Liver (tissue), 9 donors: ENCODE results near the gene NDUFA8. TPM values are rescaled to one million over a fixed set of nuclear protein-coding genes. Genes with fewer than 3 reads are reported as not detected.

Experiments
- DNase-seq: peaks from one replicate; pipeline ENCODE4 v3.0.0-alpha.2; 2017; ENCODE audit warnings: low spot score
- H3K27ac ChIP-seq, 2 donors: one replicate each; pipeline ENCODE4 v1.7.0; 2013; ENCODE audit warnings: inconsistent platforms in 2 of 2, low read length in 2 of 2, control low read depth in 1 of 2, low read depth in 1 of 2, mild to moderate bottlenecking in 1 of 2
- H3K27me3 ChIP-seq, 4 donors: one replicate each; pipeline versions ENCODE4 v1.6.1 to v1.7.0; 2013; ENCODE audit warnings: low read length in 3 of 4, inconsistent platforms in 1 of 4, mild to moderate bottlenecking in 1 of 4, moderate library complexity in 1 of 4; ENCODE audit not compliant: control insufficient read depth in 4 of 4, insufficient read depth in 4 of 4
- H3K36me3 ChIP-seq, 4 donors: one replicate each; pipeline versions ENCODE4 v1.6.1 to v1.7.0; 2013; ENCODE audit warnings: low read length in 3 of 4, mild to moderate bottlenecking in 3 of 4, low read depth in 1 of 4, moderate library complexity in 1 of 4; ENCODE audit not compliant: control insufficient read depth in 4 of 4, insufficient read depth in 3 of 4
- H3K4me1 ChIP-seq, 4 donors: one replicate each; pipeline versions ENCODE4 v1.6.1 to v1.7.0; 2013; ENCODE audit warnings: low read length in 3 of 4, mild to moderate bottlenecking in 3 of 4, moderate library complexity in 1 of 4; ENCODE audit not compliant: control insufficient read depth in 4 of 4, insufficient read depth in 4 of 4
- H3K4me3 ChIP-seq, 3 donors: one replicate each; pipeline versions ENCODE4 v1.6.1 to v1.7.0; 2013; ENCODE audit warnings: low read length in 3 of 3, control low read depth in 1 of 3, low read depth in 1 of 3, mild to moderate bottlenecking in 1 of 3
- H3K9ac ChIP-seq, 2 donors: one replicate each; pipeline ENCODE4 v1.7.0; 2013; ENCODE audit warnings: low read length in 2 of 2, mild to moderate bottlenecking in 2 of 2, moderate library complexity in 2 of 2, control low read depth in 1 of 2, low read depth in 1 of 2
- H3K9me3 ChIP-seq, 4 donors: one replicate each; pipeline versions ENCODE4 v1.6.1 to v1.7.0; 2013; ENCODE audit warnings: low read length in 3 of 4; ENCODE audit not compliant: control insufficient read depth in 4 of 4
- ATF3 ChIP-seq: IDR thresholded peaks from 2 replicates; pipeline ENCODE4 v1.6.1; 2016; ENCODE audit warnings: antibody characterized with exemption
- EGR1 ChIP-seq, 2 donors: IDR thresholded peaks; 2 replicates each; pipeline ENCODE4 v1.6.1; 2016 to 2018; ENCODE audit warnings: antibody characterized with exemption in 2 of 2, low read depth in 2 of 2
- FOXA1 ChIP-seq: IDR thresholded peaks from 2 replicates; pipeline ENCODE4 v1.6.1; 2016; ENCODE audit warnings: antibody characterized with exemption
- FOXA2 ChIP-seq: IDR thresholded peaks from 2 replicates; pipeline ENCODE4 v1.6.1; 2016; ENCODE audit warnings: antibody characterized with exemption
- GABPA ChIP-seq, 2 donors: IDR thresholded peaks in 1 of 2; conservative IDR thresholded peaks in 1 of 2; 2 replicates each; pipeline ENCODE4 v1.6.1; 2016; ENCODE audit warnings: antibody characterized with exemption in 2 of 2, mild to moderate bottlenecking in 1 of 2, moderate library complexity in 1 of 2
- HNF4A ChIP-seq, 2 donors: conservative IDR thresholded peaks; 2 replicates each; pipeline ENCODE4 v1.6.1; 2016; ENCODE audit warnings: antibody characterized with exemption in 2 of 2, mild to moderate bottlenecking in 2 of 2
- HNF4G ChIP-seq: IDR thresholded peaks from 2 replicates; pipeline ENCODE4 v1.6.1; 2016; ENCODE audit warnings: antibody characterized with exemption
- JUND ChIP-seq, 2 donors: IDR thresholded peaks; 2 replicates each; pipeline ENCODE4 v1.6.1; 2016; ENCODE audit warnings: antibody characterized with exemption in 2 of 2
- NR2F2 ChIP-seq: IDR thresholded peaks from 2 replicates; pipeline ENCODE4 v1.6.1; 2016; ENCODE audit warnings: antibody characterized with exemption
- RAD21 ChIP-seq, 2 donors: IDR thresholded peaks; 2 replicates each; pipeline ENCODE4 v1.6.1; 2016; ENCODE audit warnings: antibody characterized with exemption in 2 of 2, mild to moderate bottlenecking in 2 of 2
- RXRA ChIP-seq, 2 donors: IDR thresholded peaks; 2 replicates each; pipeline ENCODE4 v1.6.1; 2017 to 2018; ENCODE audit warnings: antibody characterized with exemption in 2 of 2, mild to moderate bottlenecking in 1 of 2
- SP1 ChIP-seq: IDR thresholded peaks from 2 replicates; pipeline ENCODE4 v1.6.1; 2018; ENCODE audit warnings: antibody characterized with exemption, mild to moderate bottlenecking
- TAF1 ChIP-seq: conservative IDR thresholded peaks from 2 replicates; pipeline ENCODE4 v1.6.1; 2016; ENCODE audit warnings: antibody characterized with exemption, mild to moderate bottlenecking
- YY1 ChIP-seq: IDR thresholded peaks from 2 replicates; pipeline ENCODE4 v1.6.1; 2016; ENCODE audit warnings: antibody characterized with exemption, mild to moderate bottlenecking
- ZBTB33 ChIP-seq: IDR thresholded peaks from 2 replicates; pipeline ENCODE4 v1.6.1; 2016; ENCODE audit warnings: antibody characterized with exemption
- WGBS: extraction: QIAGEN DNeasy Blood & Tissue Kit; methylation state at CpG from one replicate; pipeline ENCODE4 v1.1.7; 2013; 5-methylcytosine and 5-hydroxymethylcytosine counted together
- polyA plus RNA-seq, 2 donors: library from polyadenylated mRNA; stranded (reverse) in 1 of 2; unstranded in 1 of 2; fragments of 200-250 nt in 1 of 2; fragments of >200 nt in 1 of 2; fragmentation: Nextera tagmentation in 1 of 2; extraction: Ambion mirVana in 1 of 2; gene quantifications; one replicate each; pipeline versions ENCODE4 v1.2.1 to v1.2.3, GENCODE V29; 2013 to 2015
- total RNA-seq, 2 donors: library from RNA; depleted of rRNA; stranded (reverse); fragments of >200 nt; gene quantifications; one replicate each; pipeline ENCODE4 v1.2.3, GENCODE V29; 2014
- TF ChIP-seq, protein P1 (sequence below): IDR thresholded peaks from 2 replicates; pipeline ENCODE4 v1.6.1; 2016; ENCODE audit warnings: antibody characterized with exemption, mild to moderate bottlenecking
- donor health status: healthy.
- donor health status: healthy.
- donor health status: healthy.
- donor health status: healthy.
- donor health status: healthy.

The NDUFA8 gene
- total and polyA plus RNA-seq, 4 donors, result 24.9 to 51.9 (median 38.8) TPM

DNA sequence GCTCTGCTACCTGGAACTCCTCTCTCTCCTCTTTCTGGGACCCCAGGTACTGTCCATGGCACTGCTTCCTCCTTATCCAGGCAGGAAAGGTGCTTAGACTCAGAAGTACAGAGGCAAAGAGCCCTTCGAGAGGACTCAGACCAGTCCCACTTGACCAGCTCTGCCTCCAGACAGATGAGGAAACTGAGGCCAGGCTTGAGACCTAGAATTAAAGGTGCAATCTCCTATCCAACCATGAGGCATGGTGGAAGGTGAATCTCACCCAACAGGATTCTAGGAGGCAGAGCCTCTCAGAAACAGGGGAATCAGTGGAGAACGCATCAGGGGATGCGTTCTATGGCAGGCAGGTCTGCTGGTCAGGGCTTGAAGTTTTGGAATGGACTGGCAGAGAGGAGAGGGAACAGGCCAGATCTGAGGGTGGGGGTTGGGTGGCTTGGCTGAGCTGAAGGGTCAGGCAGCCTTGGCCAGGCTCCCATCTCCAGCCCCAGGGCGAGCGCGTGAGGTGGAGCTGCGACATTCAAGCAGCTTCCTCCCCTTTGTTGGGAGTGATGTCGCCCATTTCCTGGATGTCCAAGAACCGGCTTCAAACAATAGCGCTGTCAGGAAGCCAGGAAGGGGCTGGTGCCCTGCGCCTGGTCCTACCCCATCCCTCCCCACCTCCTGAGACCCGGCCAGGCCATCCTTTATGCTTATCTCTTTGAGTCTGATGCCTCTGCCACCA, 26.2 kb downstream of the NDUFA8 start:
- no peak for TF ChIP-seq RXRA (IDR thresholded peaks at IDR 0.05)
- TF ChIP-seq NR2F2, result peak; percentile 47
- no peak for TF ChIP-seq SP1
- TF ChIP-seq YY1, result no peak
- TF ChIP-seq, protein P1, sequence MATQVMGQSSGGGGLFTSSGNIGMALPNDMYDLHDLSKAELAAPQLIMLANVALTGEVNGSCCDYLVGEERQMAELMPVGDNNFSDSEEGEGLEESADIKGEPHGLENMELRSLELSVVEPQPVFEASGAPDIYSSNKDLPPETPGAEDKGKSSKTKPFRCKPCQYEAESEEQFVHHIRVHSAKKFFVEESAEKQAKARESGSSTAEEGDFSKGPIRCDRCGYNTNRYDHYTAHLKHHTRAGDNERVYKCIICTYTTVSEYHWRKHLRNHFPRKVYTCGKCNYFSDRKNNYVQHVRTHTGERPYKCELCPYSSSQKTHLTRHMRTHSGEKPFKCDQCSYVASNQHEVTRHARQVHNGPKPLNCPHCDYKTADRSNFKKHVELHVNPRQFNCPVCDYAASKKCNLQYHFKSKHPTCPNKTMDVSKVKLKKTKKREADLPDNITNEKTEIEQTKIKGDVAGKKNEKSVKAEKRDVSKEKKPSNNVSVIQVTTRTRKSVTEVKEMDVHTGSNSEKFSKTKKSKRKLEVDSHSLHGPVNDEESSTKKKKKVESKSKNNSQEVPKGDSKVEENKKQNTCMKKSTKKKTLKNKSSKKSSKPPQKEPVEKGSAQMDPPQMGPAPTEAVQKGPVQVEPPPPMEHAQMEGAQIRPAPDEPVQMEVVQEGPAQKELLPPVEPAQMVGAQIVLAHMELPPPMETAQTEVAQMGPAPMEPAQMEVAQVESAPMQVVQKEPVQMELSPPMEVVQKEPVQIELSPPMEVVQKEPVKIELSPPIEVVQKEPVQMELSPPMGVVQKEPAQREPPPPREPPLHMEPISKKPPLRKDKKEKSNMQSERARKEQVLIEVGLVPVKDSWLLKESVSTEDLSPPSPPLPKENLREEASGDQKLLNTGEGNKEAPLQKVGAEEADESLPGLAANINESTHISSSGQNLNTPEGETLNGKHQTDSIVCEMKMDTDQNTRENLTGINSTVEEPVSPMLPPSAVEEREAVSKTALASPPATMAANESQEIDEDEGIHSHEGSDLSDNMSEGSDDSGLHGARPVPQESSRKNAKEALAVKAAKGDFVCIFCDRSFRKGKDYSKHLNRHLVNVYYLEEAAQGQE, result no peak
- no peak for TF ChIP-seq TAF1
- Histone ChIP-seq H3K4me3 (no peak overlapping the region), H3K36me3 (no peaks in the 10 kb centered on the region), H3K9ac (no peak overlapping the region), H3K27ac (no peak overlapping the region), H3K4me1 (peaks cover 0 to 3% (median 0%) of the 10 kb centered on the region in 4 donors), H3K9me3 (no peaks in the 10 kb centered on the region), H3K27me3 (no peaks in the 10 kb centered on the region)
- WGBS, result 75% methylated on average over 12 of the region's 12 CpGs
- no peak for DNase-seq

- no peaks in the 10 kb centered on the region for H3K9me3 ChIP-seq
- TF ChIP-seq ATF3 (no peak), TAF1 (no peak), FOXA1 (no peak)
- H3K27ac ChIP-seq, result no peak overlapping the region
- 91% methylated on average over 4 of the region's 4 CpGs for WGBS
- peaks cover 0 to 3% (median 0%) of the 10 kb centered on the region in 4 donors for H3K4me1 ChIP-seq
- H3K9ac ChIP-seq, result no peak overlapping the region
- peaks cover 0 to 1% (median 0%) of the 10 kb centered on the region in 4 donors for H3K27me3 ChIP-seq
- no peak for DNase-seq
- H3K4me3 ChIP-seq, result no peak overlapping the region
- H3K36me3 ChIP-seq, result no peaks in the 10 kb centered on the region
These were observed 27.0 kb downstream of the NDUFA8 start for GRCh38 chr9:122132539-122132938.

DNA sequence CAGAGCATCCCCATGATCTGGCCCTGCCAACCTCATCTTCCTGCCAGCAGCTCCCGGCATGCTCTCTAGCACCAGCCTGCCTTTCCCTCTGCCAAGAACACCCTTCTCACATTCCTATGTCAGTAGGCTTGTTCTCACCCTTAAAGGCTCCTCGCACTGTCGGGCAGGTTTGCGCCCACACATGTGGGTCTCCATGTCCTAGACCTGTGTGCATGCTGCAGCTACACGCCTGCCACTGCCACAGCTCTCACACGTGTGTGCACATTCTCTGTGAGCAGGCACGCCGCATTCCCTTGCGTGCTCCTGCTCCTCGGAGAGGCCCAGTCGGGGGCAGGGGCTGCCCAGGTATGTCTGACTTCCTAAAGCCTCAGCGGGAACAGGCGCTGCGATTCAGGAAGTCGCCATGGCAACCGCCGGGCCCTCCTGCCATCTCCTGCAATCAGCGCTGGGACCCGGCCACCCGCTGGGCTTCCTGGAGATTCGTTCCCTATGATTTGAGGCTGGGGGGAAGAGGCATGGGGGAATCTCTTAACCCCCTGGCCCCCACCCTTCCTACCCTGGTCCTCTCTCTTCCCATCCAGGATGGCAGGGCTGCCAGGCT, 28.1 kb downstream of the NDUFA8 start:
- 42% methylated on average over 21 of the region's 21 CpGs for whole genome bisulfite sequencing
- Histone ChIP-seq H3K27me3 (peaks cover 0 to 5% (median 0%) of the 10 kb centered on the region in 4 donors), H3K36me3 (no peaks in the 10 kb centered on the region), H3K4me3 (no peak overlapping the region), H3K27ac (no peak overlapping the region), H3K4me1 (peaks cover 0 to 4% (median 0%) of the 10 kb centered on the region in 4 donors), H3K9ac (no peak overlapping the region), H3K9me3 (no peaks in the 10 kb centered on the region)
- TF ChIP-seq ATF3 (no peak), EGR1 (IDR thresholded peaks at IDR 0.05; ENCODE audit: low read depth in 2 of 2) (no peak), FOXA2 (no peak), ZBTB33 (no peak), YY1 (no peak), HNF4A (conservative IDR thresholded peaks at IDR 0.05) (no peak), HNF4G (no peak), TAF1 (no peak), RXRA (IDR thresholded peaks at IDR 0.05) (no peak), GABPA (IDR thresholded peaks at IDR 0.05 in 1 of 2, conservative IDR thresholded peaks at IDR 0.05 in 1 of 2) (no peak), RAD21 (IDR thresholded peaks at IDR 0.05) (no peak), JUND (IDR thresholded peaks at IDR 0.05) (no peak), FOXA1 (no peak), SP1 (no peak)
- TF ChIP-seq, protein P1, result no peak
- no peak for DNase-seq
